GM18951 (cell line): ENCODE measurements around the gene DAGLB.
"Not testable (repeated sequence)": the region's sequence is repeated elsewhere in the genome, so short reads cannot be mapped to it uniquely, and the experiment has no call there.

Experiments
- POLR2A ChIP-seq: IDR thresholded peaks from 4 replicates; pipeline ENCODE4 v1.6.1; 2011; ENCODE audit warnings: mild to moderate bottlenecking; ENCODE audit not compliant: insufficient read length, insufficient read depth; ENCODE audit errors: extremely low read depth
- in situ Hi-C: fragments of 300-500 bp; cut with MboI; formaldehyde crosslinking; loops from one replicate; pipeline ENCODE4 v1.12.0; 2022; ENCODE audit warnings: low sequenced_read_pairs, mixed read lengths, inconsistent platforms; ENCODE audit not compliant: unreplicated experiment

Gene DAGLB

DNA sequence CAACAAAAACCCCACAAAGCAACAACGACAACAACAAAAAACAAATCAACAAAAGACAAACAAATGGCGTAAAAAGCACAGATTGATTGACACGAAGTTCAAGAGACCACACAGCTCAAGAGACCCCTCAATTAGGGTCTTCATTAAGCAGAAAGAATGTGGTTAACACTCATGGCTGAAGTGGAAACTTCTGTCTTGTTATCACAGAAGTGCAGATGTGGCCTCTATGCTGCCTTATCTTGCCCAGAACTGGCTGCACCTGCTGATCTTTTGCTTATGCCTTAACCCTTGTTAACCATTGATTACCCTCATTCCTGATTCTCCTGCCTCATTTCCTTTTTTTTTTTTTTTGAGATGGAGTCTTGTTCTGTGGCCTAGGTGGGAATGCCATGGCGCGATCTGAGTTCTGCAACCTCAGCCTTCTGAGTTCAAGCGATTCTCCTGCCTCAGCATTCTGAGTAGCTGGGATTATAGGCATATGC, 3.5 kb upstream of the DAGLB start:
- TF ChIP-seq POLR2A, result no peak
- in situ Hi-C loops, result no loop called here

DNA sequence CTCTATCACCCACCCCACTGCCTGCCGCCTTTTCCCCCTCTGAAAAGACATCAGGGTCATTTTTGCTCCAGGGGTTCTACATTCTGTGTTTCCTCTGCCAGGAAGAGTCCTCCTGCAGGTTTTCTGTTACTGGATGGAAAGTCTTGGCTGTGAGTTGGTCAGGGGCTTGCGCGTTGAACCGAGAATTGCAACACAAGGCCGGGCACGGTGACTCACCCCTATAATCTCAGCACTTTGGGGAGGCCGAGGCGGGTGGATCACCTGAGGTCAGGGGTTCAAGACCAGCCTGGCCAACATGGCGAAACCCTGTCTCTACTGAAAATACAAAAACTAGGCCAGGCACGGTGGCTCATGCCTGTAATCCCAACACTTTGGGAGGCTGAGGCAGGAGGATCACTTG, 2.8 kb upstream of the DAGLB start:
- in situ Hi-C loops, result not testable (repeated sequence)

DNA sequence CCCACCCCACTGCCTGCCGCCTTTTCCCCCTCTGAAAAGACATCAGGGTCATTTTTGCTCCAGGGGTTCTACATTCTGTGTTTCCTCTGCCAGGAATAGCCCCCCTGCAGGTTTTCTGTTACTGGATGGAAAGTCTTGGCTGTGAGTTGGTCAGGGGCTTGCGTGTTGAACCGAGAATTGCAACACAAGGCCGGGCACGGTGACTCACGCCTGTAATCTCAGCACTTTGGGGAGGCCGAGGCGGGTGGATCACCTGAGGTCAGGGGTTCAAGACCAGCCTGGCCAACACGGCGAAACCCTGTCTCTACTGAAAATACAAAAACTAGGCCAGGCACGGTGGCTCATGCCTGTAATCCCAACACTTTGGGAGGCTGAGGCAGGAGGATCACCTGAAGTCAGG, 2.1 kb upstream of the DAGLB start:
- in situ Hi-C loops, result not testable (repeated sequence)

GRCh38 chr7:6448943-6449543, 1.3 kb upstream of the DAGLB start:
- in situ Hi-C loops, result no loop called here

GRCh38 chr7:6446838-6447580, 745 bp downstream of the DAGLB start:
- in situ Hi-C loops, result no loop called here
- no peak for TF ChIP-seq POLR2A

More at GRCh38 chr7:6448943-6449543, 1.3 kb upstream of the DAGLB start:
- no peak for TF ChIP-seq POLR2A

- in situ Hi-C loops, result no loop called here
- no peak for TF ChIP-seq POLR2A
Observed at GRCh38 chr7:6444516-6445269, 3.1 kb downstream of the DAGLB start.

GRCh38 chr7:6443372-6443941, 4.3 kb downstream of the DAGLB start:
- in situ Hi-C loops, result no loop called here
- no peak for TF ChIP-seq POLR2A

GRCh38 chr7:6442114-6442513, 5.6 kb downstream of the DAGLB start:
- no peak for TF ChIP-seq POLR2A
- in situ Hi-C loops, result no loop called here

DNA sequence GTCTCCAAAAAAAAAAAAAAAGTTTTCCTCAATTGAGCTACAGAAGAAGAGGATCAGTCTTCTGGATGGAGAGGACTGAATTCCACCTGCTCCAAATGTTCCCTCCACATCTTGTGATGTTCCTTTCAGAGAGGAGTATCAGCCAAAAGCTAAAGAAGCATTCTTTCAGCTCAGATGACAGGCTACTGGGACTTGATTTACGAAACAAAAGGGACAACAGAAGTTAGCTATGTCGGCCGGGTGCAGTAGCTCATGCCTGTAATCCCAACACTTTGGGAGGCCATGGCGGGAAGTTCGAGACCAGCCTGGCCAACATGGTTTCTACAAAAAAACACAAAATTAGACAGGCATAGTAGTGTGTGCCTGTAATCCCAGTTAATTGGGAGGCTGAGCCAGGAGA, 7.4 kb downstream of the DAGLB start:
- in situ Hi-C loops, result no loop called here
- no peak for TF ChIP-seq POLR2A

DNA sequence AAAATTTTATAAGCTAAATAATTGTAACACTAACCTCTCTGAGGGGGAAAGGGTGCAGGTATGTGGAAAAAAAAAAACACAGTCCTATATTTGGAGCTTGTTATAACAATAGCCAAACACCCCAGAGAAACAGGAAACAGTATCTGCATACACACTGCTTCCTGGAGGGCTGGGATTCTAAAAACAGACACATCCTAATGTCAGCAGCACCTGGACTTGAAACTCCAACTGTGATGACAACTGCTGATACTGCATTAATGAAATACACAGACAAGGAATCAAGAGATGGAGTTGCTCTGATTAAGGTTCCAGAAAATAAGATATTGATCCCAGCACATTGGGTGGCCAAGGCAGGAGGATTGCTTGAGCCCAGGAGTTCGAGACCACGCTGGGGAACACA, 9.3 kb downstream of the DAGLB start:
- TF ChIP-seq POLR2A, result no peak
- in situ Hi-C loops, result no loop called here

GRCh38 chr7:6437251-6437650, 10.5 kb downstream of the DAGLB start:
- in situ Hi-C loops, result no loop called here
- TF ChIP-seq POLR2A, result no peak

- TF ChIP-seq POLR2A, result no peak
- in situ Hi-C loops, result no loop called here
Observed at GRCh38 chr7:6436385-6436685, 11.4 kb downstream of the DAGLB start.

GRCh38 chr7:6435486-6436384, 12.0 kb downstream of the DAGLB start:
- no peak for TF ChIP-seq POLR2A
- in situ Hi-C loops, result no loop called here
